CD1c-positive myeloid dendritic cell (primary cell): ENCODE data around the gene TBXA2R.
A peak's percentile ranks its signal among the peaks of the same experiment; 100 is the strongest.
"Not testable (repeated sequence)": the region's sequence is repeated elsewhere in the genome, so short reads cannot be mapped to it uniquely, and the experiment has no call there.

ENCODE experiments used
- DNase-seq: peaks from one replicate; pipeline ENCODE4 v3.0.0-alpha.2; 2016; ENCODE audit errors: extremely low spot score

TBXA2R gene

DNA sequence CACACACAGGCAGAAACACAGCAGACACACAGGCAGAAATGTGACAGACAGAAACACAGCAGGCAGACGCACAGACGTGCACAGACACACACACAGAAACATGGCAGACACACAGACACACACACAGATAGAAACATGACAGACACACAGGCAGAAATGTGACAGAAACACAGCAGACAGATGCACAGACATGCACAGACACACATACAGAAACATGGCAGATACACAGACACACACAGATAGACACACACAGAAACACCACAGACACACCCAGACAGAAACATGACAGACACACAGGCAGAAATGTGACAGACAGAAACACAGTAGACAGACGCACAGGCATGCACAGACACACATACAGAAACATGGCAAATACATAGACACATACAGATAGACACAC is 1.3 kb downstream of the TBXA2R start:
- no peak for DNase-seq

DNA sequence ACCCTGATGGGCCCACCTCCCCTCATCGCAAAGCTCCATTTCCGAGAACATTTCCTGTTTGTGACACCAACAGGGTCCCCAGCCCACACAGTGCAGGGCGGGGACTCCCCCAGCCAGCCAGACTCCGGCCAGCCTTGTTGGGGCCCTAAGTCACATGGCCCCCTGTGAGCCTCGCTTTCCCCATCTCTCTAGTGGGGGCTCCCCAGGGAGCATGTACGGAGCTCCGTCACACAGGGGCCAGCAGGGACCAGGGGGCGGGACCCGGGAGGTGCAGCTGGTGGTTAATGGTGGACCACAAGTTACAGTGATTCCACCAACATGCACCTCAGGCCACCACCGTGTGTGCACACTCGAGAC is 1.7 kb downstream of the TBXA2R start:
- DNase-seq, result peak; percentile 23

DNA sequence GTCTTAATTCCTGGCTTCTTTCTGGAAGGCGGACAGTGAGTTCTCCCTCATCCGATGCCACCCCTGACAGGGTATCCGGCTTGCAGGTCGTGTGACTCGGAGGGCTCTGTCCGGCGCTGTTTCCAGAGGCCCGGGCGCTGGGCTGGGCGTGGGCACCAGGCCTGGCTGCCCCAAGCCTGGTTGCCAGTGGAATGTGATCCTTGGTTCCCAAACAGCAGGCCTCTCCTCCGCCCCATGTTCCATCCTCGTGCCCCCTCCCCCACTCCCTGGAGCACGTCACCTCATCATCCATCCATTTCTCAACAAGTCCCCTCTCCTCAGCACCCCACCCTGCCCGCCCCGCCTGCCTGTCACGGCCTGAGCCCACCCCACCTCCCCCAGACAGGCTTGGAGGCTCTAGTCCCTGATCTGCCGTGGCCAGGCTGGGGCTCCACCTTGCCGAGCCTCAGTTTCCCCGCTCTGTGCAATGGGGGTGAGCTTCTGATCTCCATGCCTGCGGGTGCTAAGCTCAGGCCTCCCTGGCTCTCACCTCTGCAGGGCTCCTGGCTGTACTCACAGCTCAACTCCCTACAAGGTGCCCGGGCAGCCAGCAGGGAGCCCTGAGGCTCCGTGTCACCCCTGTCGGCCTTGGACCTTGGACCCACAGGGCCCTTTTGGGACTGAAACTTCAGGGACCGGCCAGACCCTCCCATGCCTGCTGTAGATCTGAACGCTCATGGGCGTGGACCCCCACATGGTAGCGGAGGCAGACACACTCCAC is 2.3 kb downstream of the TBXA2R start:
- no peak for DNase-seq

DNA sequence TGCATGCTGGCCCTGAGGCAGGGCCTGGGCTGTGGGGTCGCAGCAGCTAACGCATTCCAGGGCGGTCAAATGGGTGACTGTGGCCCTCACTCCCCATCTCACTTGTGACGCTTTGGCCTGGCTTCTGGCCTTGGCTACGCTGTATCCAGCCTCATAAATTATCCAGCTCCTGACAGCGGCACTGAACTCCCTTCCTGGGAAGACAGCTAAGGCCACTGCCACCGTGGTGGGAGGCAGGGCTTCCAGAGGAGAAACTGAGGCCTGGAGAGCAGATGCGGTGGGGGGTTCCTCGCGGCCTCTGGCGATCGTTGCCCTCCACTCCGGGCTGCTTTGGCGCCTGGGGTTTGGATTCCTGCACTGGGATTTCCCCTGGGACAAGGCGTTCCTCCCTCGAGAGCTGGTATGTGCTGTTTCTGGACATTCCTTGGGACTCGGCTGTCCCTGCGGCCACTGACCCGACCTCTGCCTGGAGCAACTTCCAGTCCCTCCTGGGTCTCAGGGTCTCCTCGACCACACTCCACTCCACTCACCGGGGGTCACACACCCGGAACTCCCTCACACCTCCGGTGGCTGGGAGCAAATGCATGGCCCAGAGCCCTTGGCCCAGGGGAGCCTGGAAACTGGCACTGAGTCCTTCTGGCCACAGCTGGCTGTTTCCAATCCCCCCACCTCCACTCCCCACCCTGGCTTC is 3.4 kb downstream of the TBXA2R start:
- no peak for DNase-seq

DNA sequence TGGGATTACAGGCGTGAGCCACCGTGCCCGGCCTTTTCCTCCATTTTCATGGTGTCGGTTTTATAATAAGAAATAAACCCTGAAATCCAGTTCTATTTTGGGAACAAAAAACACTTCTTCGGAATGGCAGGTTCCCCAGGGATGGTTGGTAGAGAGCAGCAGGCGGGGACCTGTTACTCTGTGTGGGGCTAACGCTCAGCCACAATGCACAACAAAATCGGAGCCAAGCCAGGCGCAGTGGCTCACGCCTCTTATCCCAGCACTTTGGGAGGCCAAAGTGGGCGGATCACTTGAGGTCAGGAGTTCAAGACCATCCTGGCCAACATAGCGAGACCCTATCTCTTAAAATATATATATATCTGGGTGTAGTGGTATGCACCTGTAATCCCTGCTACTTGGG is 5.7 kb downstream of the TBXA2R start:
- DNase-seq, result no peak

DNA sequence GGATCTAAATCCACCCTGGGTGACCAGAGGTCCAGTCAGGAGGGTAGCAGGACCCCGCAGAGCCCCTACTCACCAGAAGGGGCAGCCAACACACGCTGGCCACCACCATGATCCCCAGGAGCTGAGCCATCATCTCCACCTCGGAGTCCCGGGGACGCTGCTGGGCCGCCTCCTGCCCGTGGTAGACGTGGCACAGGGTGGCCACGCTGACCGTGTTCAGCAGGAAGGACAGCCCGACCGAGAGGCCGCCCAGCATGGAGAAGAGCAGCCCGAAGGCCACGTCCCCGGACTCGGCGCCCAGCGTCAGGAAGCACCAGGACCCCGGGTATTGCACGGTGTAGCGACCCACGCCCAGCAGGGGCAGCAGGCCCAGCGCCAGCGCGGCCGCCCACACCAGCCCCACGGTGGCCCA is 6.9 kb downstream of the TBXA2R start:
- no peak for DNase-seq

DNA sequence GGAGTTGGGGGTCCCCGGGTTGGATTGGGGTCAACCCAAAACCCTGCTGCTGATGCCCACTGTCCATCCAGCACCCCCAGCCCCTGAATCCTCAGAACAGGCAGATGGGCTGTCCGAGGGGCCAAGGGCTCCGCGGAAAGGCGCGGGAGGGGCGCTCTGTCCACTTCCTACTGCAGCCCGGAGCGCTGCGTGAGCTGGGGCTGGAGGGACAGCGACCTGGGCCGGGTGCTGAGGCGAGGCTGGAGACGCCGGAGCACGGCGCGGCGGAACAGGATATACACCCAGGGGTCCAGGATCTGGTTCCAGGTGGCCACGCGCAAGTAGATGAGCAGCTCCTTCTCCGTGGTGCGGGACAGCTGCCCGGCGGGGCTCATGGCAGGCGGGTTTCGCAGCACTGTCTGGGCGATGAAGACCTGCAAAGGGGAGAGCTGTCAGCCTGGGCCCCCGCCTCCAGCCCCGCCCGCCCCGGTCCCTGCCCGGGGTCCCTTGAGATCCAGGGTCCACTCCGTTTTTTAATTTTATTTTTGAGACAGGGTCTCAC is 11.1 kb downstream of the TBXA2R start:
- DNase-seq, result no peak

DNA sequence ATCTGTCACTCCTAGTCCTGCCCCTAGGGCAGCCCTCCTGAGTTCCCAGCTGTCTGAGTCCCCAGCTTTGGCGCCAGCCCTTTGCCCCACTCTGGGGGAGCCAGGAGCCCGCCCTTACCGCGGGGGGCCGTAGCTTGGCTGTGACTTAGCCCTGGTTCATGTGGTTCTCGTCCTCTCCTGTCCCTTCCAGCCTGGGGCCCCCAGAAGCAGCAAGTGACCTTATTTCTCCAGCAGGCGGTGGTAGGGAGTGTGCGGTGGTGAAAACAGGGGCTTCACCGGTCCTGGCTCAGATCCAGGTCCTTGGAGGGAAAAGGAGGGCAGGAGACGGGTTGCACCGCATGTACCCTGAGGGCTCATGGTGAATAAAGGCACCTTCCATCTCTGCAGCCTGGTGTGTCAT is 13.5 kb downstream of the TBXA2R start:
- DNase-seq, result no peak

DNA sequence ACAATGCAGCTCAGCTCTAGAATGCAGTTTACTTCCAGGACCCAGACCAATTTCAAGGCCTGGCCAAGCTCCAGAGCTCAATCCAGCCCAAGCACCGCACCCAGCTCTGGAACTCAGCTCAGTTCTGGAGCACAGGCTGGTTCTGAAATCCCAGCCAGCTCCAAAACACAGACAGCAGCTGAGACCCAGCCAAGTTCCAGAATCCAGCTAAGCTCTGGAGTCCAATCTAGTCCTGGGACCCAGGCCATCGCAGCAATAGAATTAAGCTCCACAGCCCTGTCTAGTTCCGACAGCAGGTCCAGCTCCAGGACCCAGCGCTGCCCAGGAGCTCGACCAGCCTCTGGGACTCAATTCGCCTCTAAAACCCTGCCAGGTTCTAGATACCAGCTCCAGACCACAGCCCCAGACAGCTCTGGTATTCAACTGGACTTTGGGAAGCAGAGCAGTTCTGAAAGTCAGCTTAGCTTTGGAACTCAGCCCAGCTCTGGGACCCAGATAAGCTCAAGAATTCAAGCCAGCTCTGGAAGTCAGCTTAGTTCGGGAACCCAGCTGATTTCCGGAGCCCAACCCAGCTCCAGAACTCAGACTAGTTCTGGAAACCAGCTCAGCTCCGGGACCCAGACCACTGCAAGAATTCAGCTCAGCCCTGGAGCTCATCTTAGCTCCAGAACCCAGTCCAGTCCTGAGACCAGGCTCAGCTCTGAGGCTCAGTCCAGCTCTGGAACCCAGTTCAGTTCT is 14.6 kb downstream of the TBXA2R start:
- no peak for DNase-seq

DNA sequence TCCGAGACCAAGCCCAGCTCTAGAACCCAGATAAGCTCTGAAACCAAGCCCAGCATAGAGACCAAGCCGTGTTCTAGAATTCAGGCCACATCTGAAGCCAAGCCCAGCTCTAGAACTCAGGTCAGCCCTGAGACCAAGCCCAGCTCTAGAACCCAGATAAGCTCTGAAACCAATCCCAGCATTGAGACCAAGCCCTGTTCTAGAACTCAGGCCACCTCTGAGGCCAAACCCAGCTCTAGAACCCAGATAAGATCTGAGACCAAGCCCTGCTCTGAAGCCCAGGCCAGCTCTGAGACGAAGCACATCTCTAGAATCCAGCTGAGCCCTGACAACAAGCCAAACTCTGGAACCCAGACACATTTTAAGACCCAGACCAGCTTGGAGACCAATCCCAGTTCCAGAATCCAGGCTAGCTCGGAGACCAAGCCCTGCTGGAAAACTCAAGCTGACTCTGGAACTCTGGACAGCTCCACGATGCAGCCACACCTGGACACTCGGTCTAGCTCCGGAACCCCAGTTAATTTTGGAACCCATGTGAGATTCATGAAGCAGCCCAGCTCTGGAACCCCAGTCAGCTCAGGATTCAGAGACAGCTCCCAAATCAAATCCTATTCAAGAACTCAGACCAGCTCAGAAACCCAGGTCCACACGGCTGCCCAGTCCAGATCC is 15.6 kb downstream of the TBXA2R start:
- DNase-seq, result no peak

DNA sequence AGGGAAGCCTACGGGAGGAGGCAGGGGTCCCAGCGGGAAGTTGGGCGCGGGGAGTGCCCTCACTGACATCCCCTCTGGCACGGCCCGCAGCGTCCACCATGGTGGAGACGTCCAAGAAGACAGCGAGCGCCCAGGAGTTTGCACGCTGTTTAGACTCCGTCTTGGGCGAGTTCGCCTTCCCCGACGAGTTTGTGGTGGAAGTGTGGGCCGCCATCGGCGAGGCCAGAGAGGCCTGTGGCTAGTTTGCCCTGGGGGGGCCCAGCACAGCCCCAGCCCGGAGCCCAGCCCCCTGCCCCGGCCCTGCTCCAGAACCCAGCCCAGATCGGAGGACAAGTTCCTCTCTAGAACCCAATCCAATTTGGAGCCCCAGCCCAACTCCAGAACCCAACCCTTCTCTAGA is 16.7 kb downstream of the TBXA2R start:
- no peak for DNase-seq

DNA sequence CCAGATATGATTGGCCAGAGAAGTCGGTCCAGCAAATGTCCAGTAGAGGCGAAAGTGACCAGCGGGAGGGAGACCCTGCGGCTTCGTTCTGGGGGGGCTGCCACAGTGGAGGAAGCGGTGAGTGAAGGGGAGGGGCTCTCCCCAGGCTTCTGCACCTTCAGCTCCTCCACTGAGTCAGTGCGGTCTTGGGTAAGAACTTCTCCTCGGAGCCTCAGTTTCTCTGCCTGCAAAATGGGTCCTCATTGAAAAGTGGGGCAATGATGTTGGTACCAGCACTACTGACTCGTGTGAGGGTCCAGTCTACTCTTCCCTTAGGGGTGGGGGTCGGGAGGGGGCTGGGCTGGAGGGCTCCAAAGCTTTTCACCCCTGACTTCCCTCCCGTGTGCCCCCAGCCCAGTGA is 17.2 kb downstream of the TBXA2R start:
- DNase-seq, result no peak

DNA sequence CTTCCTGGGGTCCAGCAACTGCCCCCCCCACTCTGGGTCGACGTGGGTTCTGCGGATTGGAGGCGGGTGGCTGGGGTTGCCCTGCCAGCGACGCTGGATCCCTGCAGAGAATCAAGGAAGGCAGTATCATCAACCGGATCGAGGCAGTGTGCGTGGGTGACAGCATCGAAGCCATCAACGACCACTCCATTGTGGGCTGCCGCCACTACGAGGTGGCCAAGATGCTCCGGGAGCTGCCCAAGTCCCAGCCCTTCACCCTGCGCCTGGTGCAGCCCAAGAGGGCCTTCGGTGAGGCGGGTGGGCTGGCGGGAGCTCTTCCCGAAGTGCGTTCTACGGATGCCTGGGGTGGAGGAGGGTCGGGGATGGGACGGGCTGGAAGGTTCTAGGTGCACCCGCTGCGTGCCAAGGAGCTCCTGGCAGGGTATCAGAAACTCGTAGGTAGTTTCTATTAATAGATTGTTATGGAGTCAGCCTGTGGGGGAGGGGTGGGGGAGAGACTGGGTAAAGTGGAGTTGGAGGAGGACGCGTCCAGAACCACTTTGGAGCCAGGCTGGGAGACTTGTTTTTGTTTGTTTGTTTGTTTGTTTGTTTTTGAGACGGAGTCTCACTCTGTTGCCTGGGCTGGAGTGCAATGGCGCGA is 19.8 kb downstream of the TBXA2R start:
- DNase-seq, result no peak

DNA sequence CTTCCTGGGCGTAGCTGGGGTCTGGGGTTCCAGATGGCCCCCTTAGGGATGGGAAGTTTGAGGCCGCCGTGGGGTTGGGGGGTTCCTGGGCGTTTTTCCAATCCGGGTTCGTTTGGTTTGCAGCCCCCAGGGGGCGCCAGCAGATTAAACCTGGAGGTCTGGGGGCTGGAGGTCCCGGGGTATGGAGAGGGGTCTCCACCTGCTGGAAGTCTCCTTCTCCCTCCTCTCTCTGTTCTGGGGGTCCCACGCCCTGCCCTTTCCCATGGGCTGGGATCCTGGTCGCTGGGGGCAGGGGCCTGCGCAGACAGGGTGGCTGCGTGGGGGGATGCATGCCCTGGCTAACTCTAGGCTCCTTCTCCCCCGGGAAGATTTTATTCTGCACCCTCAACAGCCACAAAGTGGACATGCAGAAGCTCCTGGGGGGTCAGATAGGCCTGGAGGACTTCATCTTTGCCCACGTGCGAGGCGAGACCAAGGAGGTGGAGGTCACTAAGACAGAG is 20.5 kb downstream of the TBXA2R start:
- DNase-seq, result no peak

DNA sequence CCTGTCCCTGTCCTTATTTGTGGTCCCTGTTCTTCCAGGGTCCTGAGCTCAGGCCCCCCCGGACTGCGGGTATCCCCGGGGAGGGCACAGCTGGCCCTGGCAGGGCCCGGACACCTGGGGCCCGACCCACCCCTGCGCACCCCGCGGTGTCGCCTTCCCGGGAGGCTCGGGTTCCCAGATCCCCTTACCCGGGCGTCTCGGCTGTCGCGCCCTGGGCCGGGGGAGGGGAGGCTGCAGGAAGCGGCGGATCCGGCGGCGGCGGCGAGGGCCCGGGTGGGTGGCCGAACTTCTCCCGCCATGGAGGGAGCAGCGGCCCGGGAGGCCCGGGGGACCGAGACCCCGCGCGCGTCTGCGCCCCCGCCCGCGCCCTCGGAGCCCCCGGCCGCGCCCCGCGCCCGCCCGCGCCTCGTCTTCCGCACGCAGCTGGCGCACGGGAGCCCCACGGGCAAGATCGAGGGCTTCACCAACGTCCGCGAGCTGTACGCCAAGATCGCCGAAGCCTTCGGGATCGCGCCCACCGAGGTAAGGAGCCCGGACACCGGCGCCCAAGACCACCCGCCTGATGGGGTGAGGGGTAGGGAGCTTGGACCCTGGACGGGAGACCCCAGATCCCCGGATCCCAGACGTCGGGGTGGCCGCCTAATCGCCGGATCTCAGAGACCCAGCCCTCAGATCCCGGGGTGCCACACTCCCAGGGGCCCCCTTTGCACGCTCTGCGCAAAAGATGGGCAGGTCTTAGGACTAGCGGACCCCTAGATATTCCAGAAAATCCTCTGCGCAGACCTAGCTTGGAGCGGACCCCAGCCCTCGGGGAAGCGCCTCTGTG is 21.2 kb downstream of the TBXA2R start, which contains the start of gene GIPC3:
GIPC3 (plus strand) TSS at position 178 of the 826 bp plus-strand sequence; CDS start at position 298, 120 bp downstream.
- peak; percentile 28 for DNase-seq

DNA sequence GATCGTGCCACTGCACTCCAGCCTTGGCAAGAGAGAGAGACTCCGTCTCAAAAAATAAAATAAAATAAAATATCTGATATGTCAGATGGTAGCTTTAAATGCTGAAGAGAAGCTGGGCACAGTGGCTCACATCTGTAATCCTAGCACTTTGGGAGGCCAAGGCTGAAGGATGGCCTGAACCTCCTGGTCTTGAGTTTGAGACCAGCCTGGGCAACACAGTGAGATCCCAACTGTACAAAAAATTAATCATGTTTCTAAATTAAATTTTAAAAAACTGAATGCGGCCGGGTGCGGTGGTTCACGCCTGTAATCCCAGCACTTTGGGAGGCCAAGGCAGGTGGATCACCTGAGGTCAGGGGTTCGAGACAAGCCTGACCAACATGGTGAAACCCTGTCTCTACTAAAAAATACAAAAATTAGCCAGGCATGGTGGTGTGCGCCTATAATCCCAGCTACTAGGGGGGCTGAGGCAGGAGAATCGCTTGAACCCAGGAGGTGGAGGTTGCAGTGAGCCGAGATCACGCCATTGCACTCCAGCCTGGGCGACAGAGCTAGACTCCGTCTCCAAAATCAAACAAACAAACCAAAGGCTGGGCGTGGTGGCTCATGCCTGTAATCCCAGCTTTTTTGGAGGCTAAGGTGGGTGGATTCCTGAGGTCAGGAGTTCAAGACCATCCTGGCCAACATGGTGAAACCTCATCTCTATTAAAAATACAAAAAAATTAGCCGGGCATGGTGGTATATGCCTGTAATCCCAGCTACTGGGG is 22.5 kb downstream of the TBXA2R start:
- not testable (repeated sequence) for DNase-seq

DNA sequence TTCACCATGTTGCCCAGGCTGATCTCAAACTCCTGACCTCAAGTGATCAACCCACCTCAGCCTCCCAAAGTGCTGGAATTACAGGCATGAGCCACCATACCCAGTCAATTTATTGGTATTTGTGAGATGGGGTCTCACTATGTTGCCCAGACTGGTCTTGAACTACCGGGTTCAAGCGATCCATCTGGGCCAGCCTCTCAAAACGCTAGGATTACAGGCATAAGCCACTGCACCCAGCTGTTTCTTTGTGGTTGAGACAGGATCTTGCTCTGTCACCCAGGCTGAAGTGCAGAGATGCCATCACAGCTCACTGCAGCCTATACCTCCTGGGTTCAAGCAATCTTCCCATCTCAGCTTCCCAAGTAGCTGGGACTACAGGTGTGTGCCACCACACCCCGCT is 24.9 kb downstream of the TBXA2R start:
- not testable (repeated sequence) for DNase-seq

DNA sequence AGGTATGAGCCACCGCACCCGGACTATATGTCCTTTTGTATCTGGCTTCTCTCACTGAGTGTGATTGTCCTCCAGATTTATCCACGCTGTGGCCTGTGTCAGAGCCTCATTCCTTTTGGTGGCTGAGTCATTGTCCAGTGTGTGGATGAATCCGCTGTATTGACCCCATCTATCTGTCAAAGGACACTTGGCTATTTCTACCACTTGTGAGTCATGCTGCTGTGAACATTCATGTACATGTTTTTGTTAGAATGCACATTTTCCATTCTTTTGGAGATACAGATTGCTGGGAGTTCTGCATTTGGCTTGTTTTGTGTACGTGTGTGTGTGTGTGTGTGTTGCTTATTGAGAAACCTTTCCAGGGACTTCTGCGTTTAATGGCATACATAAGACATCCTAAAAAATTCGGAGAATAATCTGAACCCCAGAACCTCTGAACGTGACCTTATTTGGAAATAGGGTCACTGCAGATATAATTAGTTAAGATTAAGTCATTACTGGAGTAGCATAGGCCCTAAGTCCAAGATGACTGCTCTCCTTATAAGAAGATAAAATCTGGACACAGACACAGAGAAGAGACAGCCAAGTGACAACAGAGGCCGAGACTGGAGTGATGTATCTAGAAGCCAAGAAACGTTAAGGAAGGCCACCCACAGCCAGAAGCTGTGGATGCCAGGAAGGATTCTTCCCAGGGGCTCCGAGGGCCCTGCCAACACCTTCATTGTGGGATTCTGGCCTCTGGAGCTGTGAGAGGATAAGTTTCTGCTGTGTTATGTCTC is 26.3 kb downstream of the TBXA2R start:
- peak; percentile 79 for DNase-seq

DNA sequence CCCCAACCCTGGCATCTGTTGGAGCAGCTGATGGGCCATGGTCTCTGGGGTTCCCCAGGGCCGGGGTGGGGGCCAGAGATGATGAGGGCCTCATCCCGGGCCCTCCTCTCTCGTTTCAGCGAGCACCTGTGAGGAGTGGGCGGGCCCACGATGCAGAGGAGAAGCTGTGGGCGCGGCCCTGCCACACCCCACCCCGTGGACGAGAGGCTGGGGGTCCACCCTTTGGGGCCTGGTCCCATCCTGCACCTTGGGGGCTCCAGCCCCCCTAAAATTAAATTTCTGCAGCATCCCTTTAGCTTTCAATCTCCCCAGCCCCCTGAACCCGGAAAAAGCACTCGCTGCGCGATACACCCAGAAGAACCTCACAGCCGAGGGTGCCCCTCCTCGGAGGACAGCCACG is 28.3 kb downstream of the TBXA2R start:
- no peak for DNase-seq
